Liver (tissue), 9 donors: ENCODE measurements around the gene BEND4. TPM values are rescaled to one million over a fixed set of nuclear protein-coding genes. Genes with fewer than 3 reads are reported as not detected.

ENCODE experiments used
- DNase-seq: peaks from one replicate; pipeline ENCODE4 v3.0.0-alpha.2; 2017; ENCODE audit warnings: low spot score
- H3K27ac ChIP-seq, 2 donors: one replicate each; pipeline ENCODE4 v1.7.0; 2013; ENCODE audit warnings: inconsistent platforms in 2 of 2, low read length in 2 of 2, control low read depth in 1 of 2, low read depth in 1 of 2, mild to moderate bottlenecking in 1 of 2
- H3K27me3 ChIP-seq, 4 donors: one replicate each; pipeline versions ENCODE4 v1.6.1 to v1.7.0; 2013; ENCODE audit warnings: low read length in 3 of 4, inconsistent platforms in 1 of 4, mild to moderate bottlenecking in 1 of 4, moderate library complexity in 1 of 4; ENCODE audit not compliant: control insufficient read depth in 4 of 4, insufficient read depth in 4 of 4
- H3K36me3 ChIP-seq, 4 donors: one replicate each; pipeline versions ENCODE4 v1.6.1 to v1.7.0; 2013; ENCODE audit warnings: low read length in 3 of 4, mild to moderate bottlenecking in 3 of 4, low read depth in 1 of 4, moderate library complexity in 1 of 4; ENCODE audit not compliant: control insufficient read depth in 4 of 4, insufficient read depth in 3 of 4
- H3K4me1 ChIP-seq, 4 donors: one replicate each; pipeline versions ENCODE4 v1.6.1 to v1.7.0; 2013; ENCODE audit warnings: low read length in 3 of 4, mild to moderate bottlenecking in 3 of 4, moderate library complexity in 1 of 4; ENCODE audit not compliant: control insufficient read depth in 4 of 4, insufficient read depth in 4 of 4
- H3K4me3 ChIP-seq, 3 donors: one replicate each; pipeline versions ENCODE4 v1.6.1 to v1.7.0; 2013; ENCODE audit warnings: low read length in 3 of 3, control low read depth in 1 of 3, low read depth in 1 of 3, mild to moderate bottlenecking in 1 of 3
- H3K9ac ChIP-seq, 2 donors: one replicate each; pipeline ENCODE4 v1.7.0; 2013; ENCODE audit warnings: low read length in 2 of 2, mild to moderate bottlenecking in 2 of 2, moderate library complexity in 2 of 2, control low read depth in 1 of 2, low read depth in 1 of 2
- H3K9me3 ChIP-seq, 4 donors: one replicate each; pipeline versions ENCODE4 v1.6.1 to v1.7.0; 2013; ENCODE audit warnings: low read length in 3 of 4; ENCODE audit not compliant: control insufficient read depth in 4 of 4
- ATF3 ChIP-seq: IDR thresholded peaks from 2 replicates; pipeline ENCODE4 v1.6.1; 2016; ENCODE audit warnings: antibody characterized with exemption
- CTCF ChIP-seq: fragments of 150-350 bp; IDR thresholded peaks from 2 replicates; pipeline ENCODE4 v1.5.1; 2017; ENCODE audit warnings: improper control_type of control experiment, low read depth, low read length; ENCODE audit not compliant: missing input control
- EGR1 ChIP-seq, 2 donors: IDR thresholded peaks; 2 replicates each; pipeline ENCODE4 v1.6.1; 2016 to 2018; ENCODE audit warnings: antibody characterized with exemption in 2 of 2, low read depth in 2 of 2
- FOXA1 ChIP-seq: IDR thresholded peaks from 2 replicates; pipeline ENCODE4 v1.6.1; 2016; ENCODE audit warnings: antibody characterized with exemption
- FOXA2 ChIP-seq: IDR thresholded peaks from 2 replicates; pipeline ENCODE4 v1.6.1; 2016; ENCODE audit warnings: antibody characterized with exemption
- GABPA ChIP-seq, 2 donors: IDR thresholded peaks in 1 of 2; conservative IDR thresholded peaks in 1 of 2; 2 replicates each; pipeline ENCODE4 v1.6.1; 2016; ENCODE audit warnings: antibody characterized with exemption in 2 of 2, mild to moderate bottlenecking in 1 of 2, moderate library complexity in 1 of 2
- HNF4A ChIP-seq, 2 donors: conservative IDR thresholded peaks; 2 replicates each; pipeline ENCODE4 v1.6.1; 2016; ENCODE audit warnings: antibody characterized with exemption in 2 of 2, mild to moderate bottlenecking in 2 of 2
- HNF4G ChIP-seq: IDR thresholded peaks from 2 replicates; pipeline ENCODE4 v1.6.1; 2016; ENCODE audit warnings: antibody characterized with exemption
- JUND ChIP-seq, 2 donors: IDR thresholded peaks; 2 replicates each; pipeline ENCODE4 v1.6.1; 2016; ENCODE audit warnings: antibody characterized with exemption in 2 of 2
- MAX ChIP-seq: IDR thresholded peaks from 2 replicates; pipeline ENCODE4 v1.6.1; 2016; ENCODE audit warnings: antibody characterized with exemption
- NR2F2 ChIP-seq: IDR thresholded peaks from 2 replicates; pipeline ENCODE4 v1.6.1; 2016; ENCODE audit warnings: antibody characterized with exemption
- RAD21 ChIP-seq, 2 donors: IDR thresholded peaks; 2 replicates each; pipeline ENCODE4 v1.6.1; 2016; ENCODE audit warnings: antibody characterized with exemption in 2 of 2, mild to moderate bottlenecking in 2 of 2
- REST ChIP-seq: IDR thresholded peaks from 2 replicates; pipeline ENCODE4 v1.6.1; 2016; ENCODE audit warnings: antibody characterized with exemption, mild to moderate bottlenecking
- RXRA ChIP-seq, 2 donors: IDR thresholded peaks; 2 replicates each; pipeline ENCODE4 v1.6.1; 2017 to 2018; ENCODE audit warnings: antibody characterized with exemption in 2 of 2, mild to moderate bottlenecking in 1 of 2
- SP1 ChIP-seq: IDR thresholded peaks from 2 replicates; pipeline ENCODE4 v1.6.1; 2018; ENCODE audit warnings: antibody characterized with exemption, mild to moderate bottlenecking
- TAF1 ChIP-seq: conservative IDR thresholded peaks from 2 replicates; pipeline ENCODE4 v1.6.1; 2016; ENCODE audit warnings: antibody characterized with exemption, mild to moderate bottlenecking
- YY1 ChIP-seq: IDR thresholded peaks from 2 replicates; pipeline ENCODE4 v1.6.1; 2016; ENCODE audit warnings: antibody characterized with exemption, mild to moderate bottlenecking
- ZBTB33 ChIP-seq: IDR thresholded peaks from 2 replicates; pipeline ENCODE4 v1.6.1; 2016; ENCODE audit warnings: antibody characterized with exemption
- WGBS: extraction: QIAGEN DNeasy Blood & Tissue Kit; methylation state at CpG from one replicate; pipeline ENCODE4 v1.1.7; 2013; 5-methylcytosine and 5-hydroxymethylcytosine counted together
- polyA plus RNA-seq, 2 donors: library from polyadenylated mRNA; stranded (reverse) in 1 of 2; unstranded in 1 of 2; fragments of 200-250 nt in 1 of 2; fragments of >200 nt in 1 of 2; fragmentation: Nextera tagmentation in 1 of 2; extraction: Ambion mirVana in 1 of 2; gene quantifications; one replicate each; pipeline versions ENCODE4 v1.2.1 to v1.2.3, GENCODE V29; 2013 to 2015
- total RNA-seq, 2 donors: library from RNA; depleted of rRNA; stranded (reverse); fragments of >200 nt; gene quantifications; one replicate each; pipeline ENCODE4 v1.2.3, GENCODE V29; 2014
- donor health status: healthy.
- donor health status: healthy.
- donor health status: healthy.
- donor health status: healthy.
- donor health status: healthy.

The BEND4 gene
- total and polyA plus RNA-seq, 4 donors: 0.02 to 0.28 (median 0.13) TPM

GRCh38 chr4:42080306-42080705 lies 72.1 kb downstream of the BEND4 start:
- H3K27ac ChIP-seq: no peak overlapping the region
- 97% methylated on average over 3 of the region's 3 CpGs for WGBS
- H3K4me1 ChIP-seq: no peaks in the 10 kb centered on the region
- no peaks in the 10 kb centered on the region for H3K9me3 ChIP-seq
- no peak for DNase-seq
- no peak overlapping the region for H3K9ac ChIP-seq
- no peak overlapping the region for H3K4me3 ChIP-seq
- TF ChIP-seq YY1 (no peak), RAD21 (IDR thresholded peaks at IDR 0.05) (no peak), HNF4G (no peak), EGR1 (IDR thresholded peaks at IDR 0.05; ENCODE audit: low read depth in 2 of 2) (no peak), ZBTB33 (no peak), FOXA1 (no peak), RXRA (IDR thresholded peaks at IDR 0.05) (no peak), SP1 (no peak), TAF1 (no peak), NR2F2 (no peak), JUND (IDR thresholded peaks at IDR 0.05) (no peak), GABPA (IDR thresholded peaks at IDR 0.05 in 1 of 2, conservative IDR thresholded peaks at IDR 0.05 in 1 of 2) (no peak), MAX (no peak), CTCF (no peak), FOXA2 (no peak), ATF3 (no peak)
- H3K36me3 ChIP-seq: peaks cover 0 to 9% (median 2%) of the 10 kb centered on the region in 4 donors
- H3K27me3 ChIP-seq: no peaks in the 10 kb centered on the region

- Histone ChIP-seq H3K27ac (no peak overlapping the region), H3K27me3 (no peaks in the 10 kb centered on the region), H3K36me3 (peaks cover 0 to 9% (median under 1%) of the 10 kb centered on the region in 4 donors), H3K4me1 (no peaks in the 10 kb centered on the region), H3K9ac (no peak overlapping the region), H3K4me3 (no peak overlapping the region), H3K9me3 (no peaks in the 10 kb centered on the region)
- no peak for DNase-seq
- TF ChIP-seq HNF4G: no peak
- TF ChIP-seq TAF1: no peak
- no peak for TF ChIP-seq JUND (IDR thresholded peaks at IDR 0.05)
- TF ChIP-seq RXRA (IDR thresholded peaks at IDR 0.05): no peak
- TF ChIP-seq MAX: no peak
- no peak for TF ChIP-seq RAD21 (IDR thresholded peaks at IDR 0.05)
- no peak for TF ChIP-seq NR2F2
- TF ChIP-seq FOXA2: no peak
- TF ChIP-seq HNF4A (conservative IDR thresholded peaks at IDR 0.05): no peak
- TF ChIP-seq EGR1 (IDR thresholded peaks at IDR 0.05; ENCODE audit: low read depth in 2 of 2): no peak
- TF ChIP-seq SP1: no peak
- TF ChIP-seq ZBTB33: no peak
- TF ChIP-seq ATF3: no peak
- no peak for TF ChIP-seq CTCF
- no peak for TF ChIP-seq REST
- TF ChIP-seq YY1: no peak
Observed at GRCh38 chr4:42078184-42078801, 74.2 kb downstream of the BEND4 start.
